Right atrium auricular region (tissue), 2 donors: Measurements from ENCODE around the gene SPRTN. TPM values are rescaled to one million over a fixed set of nuclear protein-coding genes. Genes with fewer than 3 reads are reported as not detected.

Source experiments
- DNase-seq: peaks from one replicate; pipeline ENCODE4 v3.0.0-alpha.2; 2019; ENCODE audit warnings: low spot score
- H3K27ac ChIP-seq, 2 donors: fragments of 200-600 bp; sonication (generic); 1 replicate in 1 of 2; 2 replicates in 1 of 2; pipeline ENCODE4 v1.5.1; 2016 to 2019
- H3K27me3 ChIP-seq, 2 donors: fragments of 200-600 bp; sonication (generic); one replicate each; pipeline versions ENCODE4 v1.5.1 to v1.6.0; 2017 to 2019
- H3K36me3 ChIP-seq: fragments of 200-600 bp; sonication (generic); one replicate; pipeline ENCODE4 v1.5.1; 2016
- H3K4me1 ChIP-seq, 2 donors: fragments of 200-600 bp; sonication (generic); one replicate each; pipeline versions ENCODE4 v1.5.1 to v1.6.0; 2017 to 2019
- H3K4me3 ChIP-seq, 2 donors: fragments of 200-600 bp; sonication (generic); 1 replicate in 1 of 2; 2 replicates in 1 of 2; pipeline ENCODE4 v1.5.1; 2017 to 2019; ENCODE audit warnings: mild to moderate bottlenecking in 1 of 2, moderate library complexity in 1 of 2
- H3K9me3 ChIP-seq, 2 donors: fragments of 200-600 bp; sonication (generic); one replicate each; pipeline ENCODE4 v1.5.1; 2019
- total RNA-seq, 2 donors: library from RNA; depleted of rRNA; stranded (reverse); fragments of >200 nt; gene quantifications; one replicate each; pipeline ENCODE4 v1.1.0, GENCODE V29; 2016
- TF ChIP-seq, protein P1 (sequence below), 2 donors: fragments of 200-600 bp; sonication (generic); IDR thresholded peaks; one replicate each; pipeline ENCODE4 v1.5.1; 2019; ENCODE audit warnings: antibody characterized with exemption in 2 of 2

The SPRTN gene
- total RNA-seq, 2 donors from 2014 or later = 8.9 to 9.1 TPM

DNA sequence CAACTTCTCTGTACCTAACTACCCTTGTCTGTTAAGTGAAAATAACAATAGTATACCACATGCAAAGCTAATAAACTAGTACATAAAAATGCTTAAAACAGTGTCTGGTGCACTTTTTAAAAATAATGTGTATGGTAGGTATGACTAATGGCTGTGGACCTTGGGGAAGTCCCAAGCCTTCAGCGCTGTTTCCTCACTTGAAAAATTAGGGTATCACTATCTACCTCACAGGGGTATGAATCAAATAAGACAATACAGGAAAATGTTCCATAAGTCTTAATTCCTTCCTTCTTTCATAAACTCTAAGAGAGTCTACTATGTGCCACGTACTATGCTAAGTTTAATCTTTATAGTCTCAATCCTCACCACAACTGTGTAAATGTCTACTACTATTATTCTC, 52.0 kb downstream of the SPRTN start:
- TF ChIP-seq, protein P1, sequence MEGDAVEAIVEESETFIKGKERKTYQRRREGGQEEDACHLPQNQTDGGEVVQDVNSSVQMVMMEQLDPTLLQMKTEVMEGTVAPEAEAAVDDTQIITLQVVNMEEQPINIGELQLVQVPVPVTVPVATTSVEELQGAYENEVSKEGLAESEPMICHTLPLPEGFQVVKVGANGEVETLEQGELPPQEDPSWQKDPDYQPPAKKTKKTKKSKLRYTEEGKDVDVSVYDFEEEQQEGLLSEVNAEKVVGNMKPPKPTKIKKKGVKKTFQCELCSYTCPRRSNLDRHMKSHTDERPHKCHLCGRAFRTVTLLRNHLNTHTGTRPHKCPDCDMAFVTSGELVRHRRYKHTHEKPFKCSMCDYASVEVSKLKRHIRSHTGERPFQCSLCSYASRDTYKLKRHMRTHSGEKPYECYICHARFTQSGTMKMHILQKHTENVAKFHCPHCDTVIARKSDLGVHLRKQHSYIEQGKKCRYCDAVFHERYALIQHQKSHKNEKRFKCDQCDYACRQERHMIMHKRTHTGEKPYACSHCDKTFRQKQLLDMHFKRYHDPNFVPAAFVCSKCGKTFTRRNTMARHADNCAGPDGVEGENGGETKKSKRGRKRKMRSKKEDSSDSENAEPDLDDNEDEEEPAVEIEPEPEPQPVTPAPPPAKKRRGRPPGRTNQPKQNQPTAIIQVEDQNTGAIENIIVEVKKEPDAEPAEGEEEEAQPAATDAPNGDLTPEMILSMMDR (IDR thresholded peaks at IDR 0.05) = no peak
- no peak overlapping the region for H3K4me3 ChIP-seq
- DNase-seq = no peak
- H3K4me1 ChIP-seq = peaks cover 0 to 41% of the 10 kb centered on the region in 2 donors
- H3K9me3 ChIP-seq = no peaks in the 10 kb centered on the region
- H3K27ac ChIP-seq = no peak overlapping the region
- no peaks in the 10 kb centered on the region for H3K27me3 ChIP-seq
- H3K36me3 ChIP-seq = no peaks in the 10 kb centered on the region

- Histone ChIP-seq H3K9me3 (no peaks in the 10 kb centered on the region), H3K27me3 (no peaks in the 10 kb centered on the region), H3K4me3 (no peak overlapping the region), H3K27ac (no peak overlapping the region), H3K36me3 (peaks cover 4% of the 10 kb centered on the region), H3K4me1 (peaks cover 0 to 60% of the 10 kb centered on the region in 2 donors)
- TF ChIP-seq, protein P1 (IDR thresholded peaks at IDR 0.05) = no peak
- DNase-seq = no peak
These were observed 54.5 kb downstream of the SPRTN start for GRCh38 chr1:231392389-231393131.

GRCh38 chr1:231393668-231394067, 55.6 kb downstream of the SPRTN start:
- H3K36me3 ChIP-seq = peaks cover 6% of the 10 kb centered on the region
- peaks cover 0 to 54% of the 10 kb centered on the region in 2 donors for H3K4me1 ChIP-seq
- DNase-seq = no peak
- H3K27ac ChIP-seq = peak overlapping the region; percentile 14 to 30
- TF ChIP-seq, protein P1 (IDR thresholded peaks at IDR 0.05) = no peak
- H3K4me3 ChIP-seq = no peak overlapping the region
- no peaks in the 10 kb centered on the region for H3K9me3 ChIP-seq
- H3K27me3 ChIP-seq = no peaks in the 10 kb centered on the region

- no peaks in the 10 kb centered on the region for H3K9me3 ChIP-seq
- peak; percentile 63 for DNase-seq
- peaks cover 0 to 64% of the 10 kb centered on the region in 2 donors for H3K4me1 ChIP-seq
- H3K27ac ChIP-seq = peak overlapping the region; percentile 64 to 77
- peaks cover 6% of the 10 kb centered on the region for H3K36me3 ChIP-seq
- TF ChIP-seq, protein P1 (IDR thresholded peaks at IDR 0.05) = no peak
- no peak overlapping the region for H3K4me3 ChIP-seq
- H3K27me3 ChIP-seq = no peaks in the 10 kb centered on the region
These were observed 57.2 kb downstream of the SPRTN start for GRCh38 chr1:231395076-231395997.

DNA sequence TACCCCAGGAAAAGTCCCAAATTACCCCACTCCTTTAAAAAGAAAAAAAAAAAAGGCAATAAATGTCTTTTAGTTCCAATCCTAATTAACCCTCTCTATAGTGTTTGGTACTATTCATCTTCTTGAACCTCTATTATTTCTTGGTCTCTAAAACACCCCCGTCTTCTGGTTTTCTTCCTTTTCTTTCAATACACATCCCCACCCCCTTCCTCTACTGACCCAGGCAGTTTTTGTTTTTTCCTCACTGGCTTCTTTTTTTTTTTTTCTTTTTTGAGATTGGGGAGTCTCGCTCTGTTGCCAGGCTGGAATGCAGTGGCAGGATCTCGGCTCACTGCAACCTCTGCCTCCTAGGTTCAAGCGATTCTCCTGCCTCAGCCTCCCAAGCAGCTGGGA, 57.9 kb downstream of the SPRTN start:
- no peaks in the 10 kb centered on the region for H3K27me3 ChIP-seq
- H3K36me3 ChIP-seq = peaks cover 6% of the 10 kb centered on the region
- peak overlapping the region; percentile 64 to 77 for H3K27ac ChIP-seq
- H3K4me3 ChIP-seq = no peak overlapping the region
- peaks cover 0 to 68% of the 10 kb centered on the region in 2 donors for H3K4me1 ChIP-seq
- DNase-seq = no peak
- H3K9me3 ChIP-seq = no peaks in the 10 kb centered on the region
- TF ChIP-seq, protein P1 (IDR thresholded peaks at IDR 0.05) = no peak
